HG02973 (cell line): ENCODE results near the gene RLF.

Experiments used
- ATAC-seq: cut with Tn5 transposase; IDR thresholded peaks from one replicate; pipeline ENCODE4 v1.9.1; 2021; ENCODE audit warnings: moderate library complexity; ENCODE audit not compliant: unreplicated experiment

The RLF gene

DNA sequence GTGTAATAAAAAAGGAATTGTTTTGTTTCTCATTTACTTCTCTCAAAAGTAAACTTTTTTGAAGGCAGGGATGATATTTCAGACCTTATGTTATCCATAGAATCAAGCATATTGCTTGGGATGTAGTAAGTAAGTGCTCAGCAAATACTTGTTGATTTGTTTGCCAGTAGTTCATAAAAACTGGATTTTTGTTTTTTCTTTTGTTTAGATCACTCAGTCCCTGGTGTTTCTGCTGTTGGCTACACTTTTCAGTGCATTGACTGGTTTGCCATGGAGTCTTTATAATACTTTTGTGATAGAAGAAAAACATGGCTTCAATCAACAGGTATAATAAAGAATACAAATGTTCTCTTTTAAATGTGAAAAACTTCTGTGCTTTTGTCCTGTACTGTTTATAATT is 107.0 kb downstream of the RLF start:
- ATAC-seq, result no peak

DNA sequence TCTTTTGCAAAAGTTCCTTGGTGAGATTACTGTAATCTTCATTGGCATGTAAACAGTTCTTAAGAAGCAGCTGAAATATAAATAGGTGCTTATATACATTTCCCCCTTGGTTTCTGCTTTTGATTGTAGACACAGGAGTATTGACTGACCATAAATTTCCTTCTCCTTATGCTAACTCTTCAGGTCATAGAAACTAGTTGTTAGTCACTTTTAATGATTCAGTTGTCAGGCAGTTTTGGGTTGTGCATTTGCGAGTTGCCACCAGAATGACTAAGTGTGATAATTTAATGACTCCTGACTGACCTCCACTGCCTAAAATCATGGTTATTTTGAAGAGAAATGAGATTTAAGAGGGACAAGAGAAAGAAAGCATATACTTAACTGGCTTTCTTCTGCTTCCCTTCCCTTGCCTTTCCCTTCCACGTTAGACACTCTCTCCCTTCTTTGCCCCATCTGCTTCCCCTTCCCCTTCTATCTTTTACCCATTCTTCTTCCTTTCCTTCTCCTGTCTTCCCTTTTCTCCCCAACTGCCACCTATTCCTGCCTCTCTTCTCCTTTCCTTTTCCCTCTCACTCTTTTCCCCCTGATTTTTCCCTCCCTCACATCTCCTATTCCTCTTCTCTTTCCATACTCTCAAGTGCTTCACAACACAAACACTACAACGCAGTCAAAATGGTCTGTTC is 109.1 kb downstream of the RLF start:
- no peak for ATAC-seq

DNA sequence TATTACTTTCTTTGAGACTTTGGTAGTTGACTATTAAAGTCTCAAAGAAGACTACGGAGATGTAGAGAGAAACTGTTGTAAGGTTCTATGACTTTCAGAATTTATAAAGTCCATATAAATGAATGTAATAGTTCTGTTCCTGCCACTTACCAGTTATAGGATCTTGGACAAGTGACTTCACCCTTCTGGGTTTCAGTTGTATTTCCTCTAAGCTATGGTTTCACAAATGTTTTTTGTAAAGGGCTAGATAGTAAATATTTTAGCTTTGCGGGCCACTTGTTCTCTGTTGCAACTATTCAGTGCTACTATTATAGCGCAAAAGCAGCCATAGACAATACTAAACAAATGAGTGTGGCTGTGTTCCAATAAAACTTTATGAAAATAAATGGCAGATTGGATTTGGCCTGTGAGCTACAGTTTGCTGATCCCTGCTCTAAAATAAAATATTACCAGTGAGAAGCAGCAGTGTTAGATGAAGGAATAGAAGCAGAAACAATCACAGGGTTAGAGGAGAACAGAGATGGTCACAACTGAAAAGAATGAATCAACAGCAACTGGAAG is 111.5 kb downstream of the RLF start:
- no peak for ATAC-seq

DNA sequence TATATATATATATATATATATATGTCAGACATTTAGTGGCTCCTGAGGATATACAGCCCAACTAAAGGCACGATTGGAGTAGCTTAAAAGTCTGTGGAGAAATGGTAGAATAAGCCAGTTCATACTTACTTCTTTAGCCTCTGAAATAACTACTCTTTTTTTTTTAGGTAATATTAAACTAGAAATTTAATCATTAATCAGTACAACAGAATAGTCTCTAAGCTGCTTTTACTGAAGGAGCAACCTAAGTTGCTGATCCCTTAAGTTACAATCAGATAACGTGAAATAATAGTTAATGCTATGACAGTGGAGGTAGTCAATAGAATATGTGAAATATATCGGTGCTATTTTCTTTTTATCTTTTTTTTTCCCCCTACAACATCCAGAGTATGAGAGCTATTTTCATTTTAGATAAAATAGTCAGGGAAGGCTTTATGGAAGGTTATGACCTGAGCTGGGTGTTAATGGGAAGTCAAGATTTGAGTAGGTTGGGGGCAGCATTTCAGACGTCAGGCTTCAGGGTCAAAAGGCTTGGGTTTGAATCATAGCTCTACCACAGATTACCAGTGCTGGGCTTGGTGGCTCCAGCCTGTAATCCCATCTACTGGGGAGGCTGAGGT is 112.5 kb downstream of the RLF start:
- no peak for ATAC-seq

DNA sequence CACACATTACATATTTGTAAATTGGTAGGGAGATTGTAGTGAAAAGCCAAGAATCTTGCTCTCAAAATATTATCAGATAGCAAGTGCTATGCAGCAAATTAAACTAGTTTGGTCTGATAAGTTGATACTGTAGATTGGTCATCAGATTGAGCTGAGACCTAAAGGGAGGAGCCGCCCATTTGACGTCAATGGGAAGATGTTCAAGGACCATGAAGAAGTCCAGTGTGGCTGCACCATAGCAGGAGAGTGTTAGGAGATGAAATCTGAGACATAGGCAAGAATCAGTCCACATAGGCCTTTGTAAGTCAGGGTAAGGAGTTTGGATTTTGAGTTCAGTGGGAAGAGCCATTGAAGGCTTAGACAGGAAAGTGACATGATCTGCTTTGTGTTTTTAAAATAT is 113.1 kb downstream of the RLF start:
- no peak for ATAC-seq

DNA sequence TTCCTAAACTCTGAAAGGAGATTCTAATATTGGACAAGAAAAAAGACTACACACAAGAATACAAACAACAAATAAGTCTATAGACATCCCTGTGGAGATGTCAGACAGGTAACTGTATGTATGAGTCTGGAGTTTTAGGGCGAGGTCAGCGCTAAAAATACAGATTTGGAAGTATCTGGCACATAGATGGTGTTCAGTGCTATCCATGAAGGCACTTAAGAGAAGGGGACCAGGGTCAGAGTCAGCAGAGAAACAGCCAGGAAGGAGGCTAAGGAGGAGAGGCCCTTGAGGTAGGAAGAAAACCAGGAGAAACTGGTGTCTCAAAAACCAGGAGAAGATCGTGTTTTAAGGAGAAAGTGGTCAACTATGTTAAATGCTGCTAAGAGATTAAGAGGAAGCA is 114.9 kb downstream of the RLF start:
- no peak for ATAC-seq

DNA sequence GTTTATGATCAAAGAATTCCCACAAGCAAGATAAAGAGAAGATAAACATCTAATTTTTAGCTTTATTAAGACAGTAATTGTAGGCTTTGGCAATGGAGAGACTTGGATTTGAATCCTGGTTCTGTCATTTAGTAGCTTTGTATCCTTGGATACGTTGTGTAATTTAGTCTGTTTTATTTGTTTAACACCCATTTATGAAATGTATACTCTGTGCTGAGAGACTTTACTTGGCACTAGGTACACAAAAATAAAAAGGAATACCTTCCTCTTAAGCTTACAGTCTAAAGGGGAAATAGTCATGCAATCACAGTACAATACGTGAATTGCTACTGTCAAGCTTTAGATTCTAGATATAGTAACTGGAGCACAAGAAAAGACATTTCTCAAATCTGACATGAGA is 120.7 kb downstream of the RLF start:
- no peak for ATAC-seq
